Measurements from ENCODE around the gene TRIP4.

DNA sequence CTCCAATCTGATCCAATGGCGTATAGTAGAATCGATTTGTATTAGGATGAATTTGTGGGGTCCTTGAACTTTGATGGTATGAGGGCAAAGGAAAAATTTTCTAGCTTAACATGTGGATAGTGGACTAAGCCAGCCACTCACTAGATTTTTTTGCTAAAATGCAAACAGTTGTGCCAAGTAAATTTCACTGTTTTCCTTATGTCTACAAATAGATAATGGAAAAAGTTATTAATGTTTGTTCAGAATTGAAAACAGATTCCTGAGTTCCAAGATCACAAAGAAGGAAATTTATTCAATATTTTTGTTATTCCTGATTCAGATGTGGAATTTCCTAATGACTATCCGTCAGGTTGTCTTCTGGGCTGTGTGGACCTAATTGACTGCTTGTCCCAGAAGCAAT lies 37.6 kb downstream of the TRIP4 start:
- TF ChIP-seq, protein P1, sequence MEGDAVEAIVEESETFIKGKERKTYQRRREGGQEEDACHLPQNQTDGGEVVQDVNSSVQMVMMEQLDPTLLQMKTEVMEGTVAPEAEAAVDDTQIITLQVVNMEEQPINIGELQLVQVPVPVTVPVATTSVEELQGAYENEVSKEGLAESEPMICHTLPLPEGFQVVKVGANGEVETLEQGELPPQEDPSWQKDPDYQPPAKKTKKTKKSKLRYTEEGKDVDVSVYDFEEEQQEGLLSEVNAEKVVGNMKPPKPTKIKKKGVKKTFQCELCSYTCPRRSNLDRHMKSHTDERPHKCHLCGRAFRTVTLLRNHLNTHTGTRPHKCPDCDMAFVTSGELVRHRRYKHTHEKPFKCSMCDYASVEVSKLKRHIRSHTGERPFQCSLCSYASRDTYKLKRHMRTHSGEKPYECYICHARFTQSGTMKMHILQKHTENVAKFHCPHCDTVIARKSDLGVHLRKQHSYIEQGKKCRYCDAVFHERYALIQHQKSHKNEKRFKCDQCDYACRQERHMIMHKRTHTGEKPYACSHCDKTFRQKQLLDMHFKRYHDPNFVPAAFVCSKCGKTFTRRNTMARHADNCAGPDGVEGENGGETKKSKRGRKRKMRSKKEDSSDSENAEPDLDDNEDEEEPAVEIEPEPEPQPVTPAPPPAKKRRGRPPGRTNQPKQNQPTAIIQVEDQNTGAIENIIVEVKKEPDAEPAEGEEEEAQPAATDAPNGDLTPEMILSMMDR (IDR thresholded peaks at IDR 0.05): no peak
- no peak for TF ChIP-seq ZFX (IDR thresholded peaks at IDR 0.05; ENCODE audit: borderline replicate concordance)
